Effector memory CD8-positive, alpha-beta T cell (primary cell): ENCODE measurements around the gene SCT.
A peak's percentile ranks its signal among the peaks of the same experiment; 100 is the strongest.

Experiments
- ATAC-seq: fragments of 150-1000 bp; cut with Tn5 transposase; replicated peaks from 2 replicates; pipeline ENCODE4 v1.10.0; 2021; ENCODE audit warnings: mild to moderate bottlenecking, moderate library complexity
- DNase-seq, 3 experiments: peaks; one replicate each; pipeline ENCODE4 v3.0.0; 2021
- H3K27ac Mint-ChIP-seq, 2 donors: one replicate each; pipeline ENCODE4 v1.8.0; 2022; ENCODE audit warnings: mild to moderate bottlenecking in 2 of 2, mixed read lengths in 2 of 2, moderate library complexity in 2 of 2
- H3K27me3 Mint-ChIP-seq, 2 donors: one replicate each; pipeline ENCODE4 v1.8.0; 2022; ENCODE audit warnings: mixed read lengths in 2 of 2
- H3K36me3 Mint-ChIP-seq: one replicate; pipeline ENCODE4 v1.8.0; 2022; ENCODE audit warnings: mild to moderate bottlenecking, moderate library complexity, mixed read lengths; ENCODE audit not compliant: insufficient read depth
- H3K4me1 Mint-ChIP-seq, 2 donors: one replicate each; pipeline ENCODE4 v1.8.0; 2022; ENCODE audit warnings: low read depth in 2 of 2, mixed read lengths in 2 of 2
- H3K4me3 Mint-ChIP-seq, 2 donors: one replicate each; pipeline ENCODE4 v1.8.0; 2022; ENCODE audit warnings: mild to moderate bottlenecking in 2 of 2, mixed read lengths in 2 of 2, moderate library complexity in 2 of 2
- H3K9me3 Mint-ChIP-seq, 2 donors: one replicate each; pipeline ENCODE4 v1.8.0; 2022; ENCODE audit warnings: mixed read lengths in 2 of 2

Gene SCT

GRCh38 chr11:638631-639331, 11.8 kb upstream of the SCT start:
- DNase-seq (no peak), ATAC-seq (no peak)
- H3K4me1 Mint-ChIP-seq: peaks cover 11 to 15% of the 10 kb centered on the region in 2 donors
- H3K4me3 Mint-ChIP-seq: peak overlapping the region in 1 of 2 donors; percentile 62
- H3K27ac Mint-ChIP-seq: peak overlapping the region in 1 of 2 donors; percentile 41
- H3K36me3 Mint-ChIP-seq: peaks cover 6% of the 10 kb centered on the region
- H3K27me3 Mint-ChIP-seq: peaks cover 13 to 38% of the 10 kb centered on the region in 2 donors
- H3K9me3 Mint-ChIP-seq: no peaks in the 10 kb centered on the region

GRCh38 chr11:637593-638521, 10.9 kb upstream of the SCT start:
- H3K9me3 Mint-ChIP-seq: no peaks in the 10 kb centered on the region
- H3K4me3 Mint-ChIP-seq: peak overlapping the region; percentile 57 to 58
- no peak for DNase-seq

DNA sequence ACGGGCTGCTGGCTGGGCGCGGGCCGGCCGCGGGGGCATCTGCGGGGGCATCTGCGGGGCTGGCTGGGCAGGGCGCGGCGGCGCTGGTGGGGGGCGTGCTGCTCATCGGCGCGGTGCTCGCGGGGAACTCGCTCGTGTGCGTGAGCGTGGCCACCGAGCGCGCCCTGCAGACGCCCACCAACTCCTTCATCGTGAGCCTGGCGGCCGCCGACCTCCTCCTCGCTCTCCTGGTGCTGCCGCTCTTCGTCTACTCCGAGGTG, 10.3 kb upstream of the SCT start:
- no peak for DNase-seq
- H3K4me3 Mint-ChIP-seq: peak overlapping the region; percentile 57 to 58
- no peaks in the 10 kb centered on the region for H3K9me3 Mint-ChIP-seq
- H3K27me3 Mint-ChIP-seq: peaks cover 13 to 38% of the 10 kb centered on the region in 2 donors
- ATAC-seq: peak; percentile 13
- peaks cover 11 to 15% of the 10 kb centered on the region in 2 donors for H3K4me1 Mint-ChIP-seq
- H3K36me3 Mint-ChIP-seq: no peaks in the 10 kb centered on the region
- no peak overlapping the region for H3K27ac Mint-ChIP-seq

More at GRCh38 chr11:637593-638521, 10.9 kb upstream of the SCT start:
- peaks cover 6% of the 10 kb centered on the region for H3K36me3 Mint-ChIP-seq
- ATAC-seq: no peak
- no peak overlapping the region for H3K27ac Mint-ChIP-seq
- H3K4me1 Mint-ChIP-seq: peaks cover 11 to 15% of the 10 kb centered on the region in 2 donors
- peaks cover 13 to 38% of the 10 kb centered on the region in 2 donors for H3K27me3 Mint-ChIP-seq

GRCh38 chr11:636511-637332, 9.7 kb upstream of the SCT start, which contains the start of gene DRD4:
Gene DRD4 (plus strand): TSS chr11:637269. CDS start chr11:637305, 36 bp downstream.
- Mint-ChIP-seq H3K27ac (no peak within 1 kb of the TSS), H3K36me3 (no peaks in the 10 kb centered on the region), H3K9me3 (no peaks in the 10 kb centered on the region), H3K27me3 (peaks cover 13 to 38% of the 10 kb centered on the region in 2 donors), H3K4me1 (peaks cover 11 to 15% of the 10 kb centered on the region in 2 donors), H3K4me3 (peak within 1 kb of the TSS; percentile 57 to 58)
- peak; percentile 30 for ATAC-seq
- DNase-seq: no peak

GRCh38 chr11:635945-636510, 9.0 kb upstream of the SCT start:
- Mint-ChIP-seq H3K27me3 (peaks cover 13 to 38% of the 10 kb centered on the region in 2 donors), H3K27ac (no peak overlapping the region), H3K4me3 (peak overlapping the region in 1 of 2 donors; percentile 4), H3K4me1 (peaks cover 11 to 15% of the 10 kb centered on the region in 2 donors), H3K9me3 (no peaks in the 10 kb centered on the region), H3K36me3 (no peaks in the 10 kb centered on the region)
- no peak for ATAC-seq
- DNase-seq: no peak

- Mint-ChIP-seq H3K9me3 (no peaks in the 10 kb centered on the region), H3K4me1 (peaks cover 18 to 20% of the 10 kb centered on the region in 2 donors), H3K27me3 (peaks cover 12 to 19% of the 10 kb centered on the region in 2 donors), H3K4me3 (no peak overlapping the region), H3K27ac (no peak overlapping the region), H3K36me3 (peaks cover 22% of the 10 kb centered on the region)
- DNase-seq (no peak), ATAC-seq (no peak)
Measured at GRCh38 chr11:630871-631270, 3.9 kb upstream of the SCT start.

DNA sequence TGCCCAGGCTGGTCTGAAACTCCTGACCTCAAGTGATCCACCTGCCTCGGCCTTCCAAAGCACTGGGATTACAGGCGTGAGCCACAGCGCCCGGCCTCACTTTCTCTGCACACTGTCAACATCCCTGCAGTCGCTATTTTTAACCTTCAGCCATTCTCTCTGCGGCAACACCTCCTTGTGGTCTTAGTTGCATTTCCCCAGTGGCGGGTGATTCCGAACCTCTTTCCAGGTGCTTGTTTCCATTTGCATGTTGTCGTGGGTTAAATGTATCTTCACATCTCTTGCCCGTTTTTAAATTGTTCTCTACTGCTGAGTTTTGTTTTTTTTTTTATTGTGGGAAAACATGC, 2.2 kb upstream of the SCT start:
- Mint-ChIP-seq H3K27me3 (peaks cover 12 to 26% of the 10 kb centered on the region in 2 donors), H3K27ac (peak overlapping the region; percentile 74), H3K4me3 (peak overlapping the region; percentile 65 to 67), H3K36me3 (peaks cover 29% of the 10 kb centered on the region), H3K9me3 (no peaks in the 10 kb centered on the region), H3K4me1 (peaks cover 18 to 20% of the 10 kb centered on the region in 2 donors)
- ATAC-seq: peak; percentile 28
- no peak for DNase-seq

- peak overlapping the region; percentile 74 for H3K27ac Mint-ChIP-seq
- DNase-seq (no peak), ATAC-seq (no peak)
- H3K27me3 Mint-ChIP-seq: peaks cover 18 to 36% of the 10 kb centered on the region in 2 donors
- H3K36me3 Mint-ChIP-seq: peaks cover 32% of the 10 kb centered on the region
- peaks cover 20 to 21% of the 10 kb centered on the region in 2 donors for H3K4me1 Mint-ChIP-seq
- H3K4me3 Mint-ChIP-seq: peak overlapping the region; percentile 65 to 67
- no peaks in the 10 kb centered on the region for H3K9me3 Mint-ChIP-seq
Measured at GRCh38 chr11:628056-628455, 1.1 kb upstream of the SCT start.

GRCh38 chr11:627308-627576, 261 bp upstream of the SCT start:
- Mint-ChIP-seq H3K4me3 (no peak overlapping the region), H3K4me1 (peaks cover 20 to 21% of the 10 kb centered on the region in 2 donors), H3K27ac (no peak overlapping the region), H3K27me3 (peaks cover 19 to 38% of the 10 kb centered on the region in 2 donors), H3K9me3 (no peaks in the 10 kb centered on the region), H3K36me3 (peaks cover 32% of the 10 kb centered on the region)
- DNase-seq (no peak), ATAC-seq (no peak)

DNA sequence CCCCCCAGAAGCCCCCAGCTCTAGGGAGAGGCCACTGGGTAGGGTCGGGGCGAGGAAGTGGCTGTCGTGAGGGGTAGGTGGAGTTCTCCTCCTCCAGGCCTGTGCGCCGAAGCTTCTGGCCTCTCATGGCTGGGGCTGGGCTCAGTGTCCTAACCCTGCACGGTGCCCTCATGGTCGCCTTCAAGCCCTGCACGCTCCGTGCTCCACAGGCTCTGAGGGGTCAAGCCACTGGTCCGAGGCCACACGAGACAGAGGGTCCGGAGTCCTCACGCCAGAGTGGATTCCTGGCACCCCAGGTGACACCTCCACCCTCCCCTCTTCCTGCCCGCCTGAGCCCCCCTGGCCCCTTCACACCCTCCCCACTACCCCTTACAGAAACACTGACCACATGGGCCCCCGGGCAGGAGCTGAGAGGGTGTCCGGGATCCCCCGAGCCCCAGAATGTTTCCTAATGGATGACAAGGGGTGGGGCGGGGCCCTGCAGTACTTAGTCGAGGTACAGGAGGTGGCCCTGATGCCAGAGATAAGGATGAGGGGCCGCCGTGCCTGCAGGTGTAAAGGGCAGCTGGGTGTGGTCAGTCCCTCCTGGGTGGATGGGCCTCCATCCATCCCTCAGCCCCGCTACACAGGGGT, 1.2 kb downstream of the SCT start:
- no peak for ATAC-seq
- Mint-ChIP-seq H3K36me3 (peaks cover 31% of the 10 kb centered on the region), H3K27ac (no peak overlapping the region), H3K4me1 (peaks cover 20 to 21% of the 10 kb centered on the region in 2 donors), H3K4me3 (no peak overlapping the region), H3K27me3 (peaks cover 19 to 38% of the 10 kb centered on the region in 2 donors), H3K9me3 (no peaks in the 10 kb centered on the region)
- no peak for DNase-seq

GRCh38 chr11:624705-625635, 2.0 kb downstream of the SCT start, which contains the start of gene CDHR5:
Gene CDHR5 (minus strand): TSS chr11:624955. CDS start chr11:624902, 53 bp downstream.
- ATAC-seq (no peak), DNase-seq (no peak)
- Mint-ChIP-seq H3K27ac (no peak within 1 kb of the TSS), H3K4me3 (no peak within 1 kb of the TSS), H3K9me3 (no peaks in the 10 kb centered on the region), H3K27me3 (peaks cover 19 to 38% of the 10 kb centered on the region in 2 donors), H3K4me1 (peaks cover 20 to 21% of the 10 kb centered on the region in 2 donors), H3K36me3 (peaks cover 28% of the 10 kb centered on the region)
